ENCODE data around the gene TOR2A.
"Not testable (repeated sequence)": the region's sequence is repeated elsewhere in the genome, so short reads cannot be mapped to it uniquely, and the experiment has no call there.

TOR2A gene

DNA sequence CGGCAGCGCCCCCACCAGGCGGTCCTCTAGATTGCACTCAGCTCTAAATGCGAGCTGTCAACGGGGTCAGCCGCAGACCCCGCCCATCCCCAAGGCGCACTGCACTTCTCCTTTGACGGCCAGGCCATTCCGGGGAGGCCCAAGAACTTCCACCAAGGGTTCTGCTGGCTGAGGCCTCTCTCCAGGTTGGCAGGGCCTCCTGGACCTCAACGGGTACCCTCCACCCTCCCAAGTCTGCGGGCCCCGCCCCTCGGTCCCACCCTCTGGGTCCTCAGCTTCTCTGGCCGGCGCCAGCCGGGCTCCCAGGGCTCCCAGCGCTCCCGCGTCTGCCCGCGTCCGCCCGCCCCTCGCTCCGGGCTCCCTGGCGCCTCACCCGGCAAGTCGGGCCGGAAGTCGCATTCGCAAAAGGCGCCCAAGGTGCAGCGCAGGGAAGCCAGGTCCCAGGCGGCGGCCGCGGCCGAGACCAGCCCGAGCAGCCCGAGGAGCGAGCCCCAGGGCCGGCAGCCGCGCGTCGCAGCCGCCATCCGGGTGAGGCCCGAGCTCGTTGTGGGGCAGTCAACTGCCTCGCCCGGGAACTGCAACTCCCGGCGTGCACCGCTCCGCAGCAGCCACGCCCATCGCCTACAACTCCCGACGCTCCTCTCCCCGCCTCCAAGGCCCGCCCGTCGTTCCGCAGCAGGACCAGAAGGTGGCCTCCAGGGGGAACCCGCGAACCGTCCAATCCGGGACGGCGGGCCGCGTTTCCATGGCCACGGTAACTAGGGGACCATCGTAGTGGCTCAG, at the start of gene TOR2A:
Gene TOR2A, minus strand, starts transcription at position 548 of the 783 bp plus-strand sequence. Its CDS starts 24 bp downstream, at position 524.
- DNase-seq: peak; percentile 97

DNA sequence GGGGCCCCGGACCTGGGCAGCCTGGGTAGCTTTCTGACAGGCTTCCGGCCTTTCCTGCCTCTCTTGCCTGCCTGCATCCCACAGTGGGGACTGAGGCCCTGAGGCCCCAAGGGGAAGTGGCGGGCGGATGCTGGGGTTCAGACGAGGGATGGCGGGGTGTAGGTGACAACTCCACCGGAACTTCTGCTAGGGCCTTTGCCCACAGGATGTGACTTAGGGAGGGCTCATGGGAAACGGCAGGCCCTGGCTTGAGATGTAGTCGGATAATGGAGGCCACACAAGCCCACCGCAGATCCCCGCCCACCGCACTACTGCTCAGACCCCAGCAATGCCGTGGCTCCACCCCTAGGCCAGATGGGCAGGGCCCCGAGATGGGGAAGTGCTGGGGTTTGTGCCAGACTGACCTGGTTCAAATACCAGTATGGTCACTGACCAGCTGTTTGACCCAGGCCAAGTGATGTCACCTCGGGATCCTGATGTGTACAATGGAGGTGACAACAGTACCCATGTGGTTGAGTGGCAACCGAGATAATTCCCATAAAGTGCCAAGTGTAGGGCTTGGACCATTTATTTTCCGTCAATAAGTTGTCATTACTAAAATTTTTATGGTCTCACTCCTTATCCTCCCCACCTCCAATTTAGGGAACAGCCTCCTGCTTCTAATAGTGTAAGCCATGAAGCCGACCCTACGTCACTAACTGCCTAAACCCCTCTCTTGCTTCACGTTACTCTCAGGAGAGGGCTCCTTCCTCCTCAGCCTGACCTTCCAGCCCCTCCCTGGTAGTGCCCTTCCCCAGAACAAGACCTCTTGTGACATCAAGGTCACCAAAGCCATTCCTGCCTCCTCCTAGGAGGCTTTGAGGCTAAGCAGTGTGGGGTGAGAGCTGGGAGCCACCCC, 48.3 kb upstream of the TOR2A start:
- DNase-seq: peak; percentile 78

DNA sequence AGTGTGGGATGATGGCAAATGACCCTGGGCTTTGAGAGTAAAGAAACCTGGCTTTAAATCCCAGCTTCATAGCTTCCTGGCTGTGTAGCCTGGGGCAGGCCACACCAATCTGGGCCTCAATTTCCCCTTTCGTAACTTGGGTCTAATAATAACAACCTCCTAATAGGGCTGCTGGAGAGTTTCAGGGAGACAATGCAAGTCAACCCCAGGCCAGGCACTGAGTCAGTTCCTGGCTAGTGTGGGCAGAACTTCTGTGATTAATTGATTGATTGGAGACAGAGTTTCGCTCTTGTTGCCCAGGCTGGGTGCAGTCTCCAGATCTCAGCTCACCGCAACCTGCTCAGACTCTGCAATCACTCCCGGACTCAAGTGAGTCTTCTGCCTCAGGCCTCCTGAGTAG, 46.7 kb upstream of the TOR2A start:
- DNase-seq: no peak

DNA sequence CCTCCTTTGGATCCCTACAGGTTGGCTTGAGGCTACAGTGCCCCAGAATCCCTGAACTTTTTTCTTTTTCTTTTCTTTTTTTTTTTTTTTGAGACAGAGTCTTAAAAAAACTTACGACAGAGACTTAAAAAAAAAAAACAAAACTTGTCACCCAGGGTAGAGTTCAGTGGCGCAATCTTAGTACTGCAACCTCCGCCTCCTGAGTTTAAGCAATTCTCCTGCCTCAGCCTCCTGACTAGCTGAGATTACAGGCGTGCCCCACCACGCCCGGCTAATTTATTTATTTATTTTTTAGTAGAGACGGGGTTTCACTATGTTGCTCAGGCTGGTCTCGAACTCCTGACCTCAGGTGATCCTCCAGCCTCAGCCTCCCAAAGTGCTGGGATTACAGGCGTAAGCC, 45.8 kb upstream of the TOR2A start:
- DNase-seq: not testable (repeated sequence)

DNA sequence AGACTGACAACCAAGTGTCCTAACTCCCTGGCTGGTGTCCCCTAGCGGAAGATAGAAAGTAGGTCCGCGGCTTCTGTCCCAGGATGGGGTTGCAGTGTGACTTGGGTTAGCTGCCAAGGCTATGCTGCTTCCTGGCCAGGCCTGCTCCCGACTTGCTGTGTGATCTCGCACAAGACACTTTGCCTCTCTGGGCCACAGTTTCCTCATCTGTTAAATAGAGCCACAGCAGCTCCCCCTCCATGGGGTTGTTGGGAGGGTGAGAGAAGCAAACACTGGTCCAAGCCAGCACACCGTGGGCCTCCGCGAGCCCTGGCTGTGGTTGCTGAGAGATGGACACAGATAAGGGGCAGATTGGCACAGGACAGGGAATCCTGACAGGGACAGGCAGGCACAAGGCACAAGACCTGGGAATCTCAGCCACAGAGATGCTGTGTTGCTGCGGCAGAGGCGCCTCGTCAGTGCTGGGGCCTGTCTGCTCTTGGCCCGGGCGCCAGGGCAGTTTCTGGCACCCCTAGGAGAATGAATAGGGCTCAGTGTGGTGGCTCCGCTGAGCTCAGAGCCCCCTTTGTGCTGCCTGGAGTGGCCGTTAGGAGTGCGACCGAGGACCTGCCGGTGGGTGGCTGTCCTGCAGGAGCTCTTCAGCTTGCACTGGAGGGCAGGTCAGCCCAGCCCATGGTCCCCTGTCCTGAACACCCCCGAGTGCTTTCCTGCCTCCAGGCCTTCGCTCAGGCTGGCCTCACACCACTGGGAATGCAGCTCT, 45.2 kb upstream of the TOR2A start:
- no peak for DNase-seq

DNA sequence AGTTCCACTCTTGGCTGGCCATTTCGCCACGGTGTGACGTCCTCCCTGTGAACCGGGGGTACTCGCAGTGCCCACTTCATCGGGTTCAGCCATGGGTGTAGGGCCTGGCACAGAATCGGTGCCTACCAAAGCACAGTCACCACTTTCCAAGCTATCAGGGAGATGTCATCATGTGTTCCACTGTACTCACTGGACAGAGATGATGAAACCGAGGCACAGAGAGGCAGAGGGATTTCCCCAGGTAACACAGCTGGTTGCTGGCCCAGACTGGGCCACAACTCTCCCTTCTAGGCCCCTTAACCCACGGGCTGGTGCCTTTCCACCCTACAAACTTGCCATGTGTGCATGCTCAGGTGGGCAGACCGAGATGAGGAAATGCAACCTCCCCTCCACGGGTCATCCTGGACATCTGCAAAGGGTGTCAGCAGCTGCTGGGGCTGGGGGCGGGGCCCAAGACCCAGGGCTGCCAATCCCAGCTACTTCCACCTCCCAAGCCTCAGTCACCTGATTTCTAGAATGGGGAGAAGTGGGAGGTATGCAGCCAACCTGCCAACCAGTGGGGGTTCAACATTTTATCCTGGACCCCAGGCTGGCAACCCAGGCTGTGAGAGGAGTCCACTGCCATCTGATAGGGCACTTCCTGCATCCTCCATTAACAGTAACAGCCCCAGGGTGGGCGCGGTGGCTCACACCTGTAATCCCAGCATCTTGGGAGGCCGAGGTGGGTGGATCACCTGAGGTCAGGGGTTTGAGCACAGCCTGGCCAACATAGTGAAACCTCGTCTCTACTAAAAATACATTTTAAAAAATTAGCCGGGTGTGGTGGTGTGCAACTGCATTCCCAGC, 44.3 kb upstream of the TOR2A start:
- DNase-seq: peak; percentile 78

DNA sequence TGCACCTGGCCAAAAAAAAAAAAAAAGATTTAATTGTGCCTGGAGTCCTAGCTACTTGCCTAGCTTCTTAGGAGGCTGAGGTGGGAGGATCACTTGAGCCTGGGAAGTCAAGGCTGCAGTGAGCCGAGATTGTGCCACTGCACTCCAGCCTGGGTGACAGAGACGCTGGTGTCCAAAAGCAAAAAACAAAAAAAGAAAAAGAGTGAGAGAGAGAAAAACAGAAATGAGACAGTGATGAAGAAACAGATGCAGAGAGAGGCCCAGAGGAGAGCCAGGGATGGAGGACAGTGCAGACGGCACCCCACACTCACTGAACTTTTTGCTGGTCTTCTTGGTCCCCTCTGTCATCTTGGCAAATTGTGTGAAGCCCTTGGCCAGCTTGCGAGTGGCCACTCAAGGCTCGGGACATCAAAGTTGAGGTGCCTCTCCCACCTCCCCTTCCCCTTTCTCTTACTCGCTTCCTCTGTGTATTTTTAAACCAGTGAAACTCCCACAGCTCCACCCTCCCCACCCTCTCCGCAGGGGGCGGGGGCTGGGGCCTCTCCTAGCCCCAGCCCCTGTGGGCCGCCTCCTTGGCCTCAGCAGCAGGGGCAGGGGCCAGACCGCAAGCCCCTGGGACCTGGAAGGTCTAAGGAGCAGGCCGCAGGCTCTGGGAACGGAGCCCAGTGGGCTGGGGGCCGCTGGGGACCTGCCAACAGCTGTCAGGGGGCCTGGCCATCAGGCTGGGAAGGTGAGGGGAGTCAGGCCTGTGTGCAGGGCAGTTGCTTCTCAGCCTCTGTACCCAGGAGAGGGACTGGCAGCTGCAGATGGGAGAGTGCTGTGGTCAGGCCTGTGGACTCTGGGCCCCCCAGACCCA, 43.4 kb upstream of the TOR2A start, which contains the start of gene SH2D3C:
Gene SH2D3C, minus strand, starts transcription at position 387 of the 856 bp plus-strand sequence. Its CDS starts 39 bp downstream, at position 348.
- peak; percentile 51 for DNase-seq

DNA sequence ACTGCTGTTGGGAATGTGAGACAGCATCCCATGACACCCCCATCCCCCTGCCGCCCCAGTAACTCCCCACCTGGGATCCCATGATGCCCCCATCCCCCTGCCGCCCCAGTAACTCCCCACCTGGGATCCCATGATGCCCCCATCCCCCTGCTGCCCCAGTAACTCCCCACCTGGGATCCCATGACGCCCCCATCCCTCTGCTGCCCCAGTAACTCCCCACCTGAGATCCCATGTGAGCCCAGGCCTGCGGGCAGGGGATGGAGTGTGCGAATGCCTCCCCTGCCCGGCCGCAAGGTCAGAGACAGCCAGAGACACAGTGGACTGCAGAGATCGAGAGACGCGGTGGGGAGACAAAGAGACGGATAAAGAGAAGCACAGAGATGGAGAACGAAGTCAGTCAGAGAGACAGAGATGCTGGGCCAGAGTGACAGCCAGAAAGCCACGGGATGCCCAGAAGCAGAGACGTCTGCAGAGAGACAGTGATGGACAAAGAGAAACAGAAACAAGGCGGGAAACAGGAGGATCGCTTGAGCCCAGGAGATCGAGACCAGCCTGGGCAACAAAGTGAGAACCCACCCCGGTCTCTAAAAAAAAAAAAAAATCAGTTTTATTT, 42.4 kb upstream of the TOR2A start:
- no peak for DNase-seq

DNA sequence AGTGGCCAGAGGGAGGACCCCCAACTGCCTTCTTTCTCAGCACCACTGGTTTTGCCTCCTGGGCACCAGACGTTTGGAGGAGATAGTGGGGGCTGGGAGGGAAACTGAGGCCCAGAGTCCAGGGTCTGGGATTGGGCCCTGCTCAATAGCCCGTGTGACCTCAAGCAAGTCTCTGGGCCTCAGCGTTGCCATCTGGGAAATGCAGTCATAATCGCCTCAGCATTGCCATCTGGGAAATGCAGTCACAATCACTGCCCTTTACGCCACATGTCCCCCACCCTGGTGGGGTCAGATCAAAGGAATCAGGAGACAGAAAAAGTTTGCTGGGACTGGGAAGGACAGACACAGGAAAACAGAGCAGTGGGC, 41.8 kb upstream of the TOR2A start:
- DNase-seq: no peak

DNA sequence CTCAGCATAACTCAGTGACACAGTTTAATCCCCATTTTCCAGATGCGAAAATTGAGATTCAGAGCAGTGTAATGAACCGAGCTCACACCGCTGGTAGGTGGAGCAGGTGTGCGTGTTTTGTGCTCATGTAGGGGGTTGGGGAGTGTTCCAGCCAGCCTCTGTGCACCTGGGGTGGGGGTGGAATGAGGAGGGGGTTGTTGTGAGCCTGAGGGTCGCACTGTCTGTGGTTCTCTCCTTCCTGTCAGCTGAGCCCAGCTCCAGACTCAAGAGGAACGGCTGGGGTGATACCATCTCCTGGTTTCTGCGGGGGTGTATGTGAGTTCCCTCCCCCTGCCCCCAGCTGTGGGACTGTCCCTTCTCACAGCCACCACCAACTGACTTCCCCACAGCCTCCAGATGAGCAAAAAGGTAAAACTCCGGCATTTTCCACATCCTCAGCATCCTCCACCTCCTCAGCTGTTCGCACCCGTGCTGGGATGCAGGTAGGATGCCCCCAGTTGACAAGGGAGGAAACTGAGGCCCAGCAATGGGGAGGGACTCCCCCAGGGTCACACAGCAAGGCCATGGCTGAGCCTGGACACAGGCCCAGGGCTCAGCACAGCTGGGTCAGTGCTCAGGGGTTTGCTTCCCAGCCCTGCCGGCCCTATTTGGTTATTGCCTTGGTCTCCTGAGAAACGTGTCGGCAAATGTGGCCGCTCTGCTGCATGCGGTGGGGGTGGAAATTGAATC, 41.3 kb upstream of the TOR2A start:
- peak; percentile 83 for DNase-seq

DNA sequence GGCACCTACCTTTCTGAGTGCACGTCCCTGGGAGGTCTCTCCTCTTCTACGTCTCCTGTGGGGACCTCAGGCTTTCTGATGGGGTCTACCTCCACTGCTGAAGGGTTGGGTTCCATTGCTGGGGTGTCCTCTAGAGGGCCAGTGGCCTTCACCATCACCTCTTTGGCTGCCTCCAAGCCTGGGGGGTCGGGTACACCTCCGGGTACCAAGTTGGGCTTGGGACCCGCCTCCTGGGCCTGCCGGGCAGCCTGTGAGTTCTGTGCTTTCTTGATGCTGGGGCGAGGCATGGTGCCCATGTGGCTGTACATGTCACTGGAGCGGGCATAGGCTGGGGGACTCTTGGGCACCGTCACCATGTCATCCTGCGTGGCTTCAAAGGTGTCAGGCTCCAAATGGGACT, 38.9 kb upstream of the TOR2A start:
- DNase-seq: no peak

DNA sequence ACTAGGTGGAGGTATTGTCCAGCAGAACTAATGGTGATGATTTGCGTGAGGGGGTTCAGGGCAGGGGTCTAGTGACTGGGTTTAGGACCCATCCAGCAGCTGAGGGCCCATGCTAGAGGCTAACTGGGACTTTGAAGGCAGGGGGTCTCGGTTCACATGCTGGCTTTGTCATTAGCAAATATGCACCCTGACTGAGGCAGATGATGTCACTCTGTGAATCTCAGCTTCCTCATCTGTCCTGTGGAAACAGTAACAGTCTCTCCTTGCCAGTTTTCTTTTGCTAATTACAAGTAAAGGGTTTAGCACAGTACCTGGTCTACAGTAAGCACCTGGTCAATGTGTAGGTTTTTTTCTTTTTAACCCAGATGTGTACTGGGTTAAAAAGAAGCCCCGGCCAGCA, 38.2 kb upstream of the TOR2A start:
- no peak for DNase-seq

DNA sequence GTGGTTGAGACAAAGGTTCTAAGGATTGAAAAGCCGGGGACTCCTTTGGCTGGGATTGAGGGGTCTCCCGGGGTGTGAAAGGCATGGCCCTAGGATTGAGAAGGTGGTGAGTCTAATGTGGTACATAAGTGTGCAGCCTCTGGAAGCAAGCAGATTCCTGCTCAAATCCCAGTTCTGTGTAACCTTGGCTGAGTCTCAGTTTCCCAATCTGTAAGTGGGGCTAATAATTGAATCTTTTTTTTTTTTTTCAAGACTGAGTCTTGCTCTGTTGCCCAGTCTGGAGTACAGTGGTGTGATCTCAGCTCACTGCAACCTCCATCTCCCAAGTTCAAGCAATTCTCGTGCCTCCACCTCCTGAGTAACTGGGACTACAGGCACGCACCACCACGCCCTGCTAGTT, 37.5 kb upstream of the TOR2A start:
- DNase-seq: no peak

DNA sequence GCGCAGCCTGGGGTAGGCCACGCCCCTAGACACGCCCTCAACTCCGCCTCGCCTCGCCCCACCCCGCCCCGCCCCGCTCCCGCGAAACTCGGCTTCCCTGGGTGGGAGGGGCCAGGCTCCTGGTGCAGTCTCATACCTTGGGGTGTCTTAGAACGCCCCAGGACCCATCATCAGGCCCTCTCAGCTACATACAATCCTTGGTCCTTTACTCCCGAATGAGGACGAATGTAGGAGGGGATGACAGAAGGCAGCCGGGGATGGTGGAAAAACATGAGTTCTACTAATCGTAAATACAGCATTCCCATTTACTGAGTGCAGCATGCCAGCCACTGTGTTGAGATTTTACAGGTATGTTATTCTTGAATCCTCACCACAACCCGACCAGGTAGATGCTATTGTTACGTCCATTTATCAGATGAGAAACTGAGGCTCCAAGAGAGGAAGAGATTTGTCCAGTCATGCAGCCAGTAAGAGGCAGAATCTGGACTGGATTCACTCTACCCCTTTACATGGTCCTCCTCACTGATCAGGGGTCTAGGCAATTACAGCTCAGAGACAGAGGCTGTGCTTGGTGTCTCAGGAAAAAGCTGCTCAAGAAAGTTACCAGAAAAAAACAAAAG, 36.6 kb upstream of the TOR2A start:
- DNase-seq: no peak

DNA sequence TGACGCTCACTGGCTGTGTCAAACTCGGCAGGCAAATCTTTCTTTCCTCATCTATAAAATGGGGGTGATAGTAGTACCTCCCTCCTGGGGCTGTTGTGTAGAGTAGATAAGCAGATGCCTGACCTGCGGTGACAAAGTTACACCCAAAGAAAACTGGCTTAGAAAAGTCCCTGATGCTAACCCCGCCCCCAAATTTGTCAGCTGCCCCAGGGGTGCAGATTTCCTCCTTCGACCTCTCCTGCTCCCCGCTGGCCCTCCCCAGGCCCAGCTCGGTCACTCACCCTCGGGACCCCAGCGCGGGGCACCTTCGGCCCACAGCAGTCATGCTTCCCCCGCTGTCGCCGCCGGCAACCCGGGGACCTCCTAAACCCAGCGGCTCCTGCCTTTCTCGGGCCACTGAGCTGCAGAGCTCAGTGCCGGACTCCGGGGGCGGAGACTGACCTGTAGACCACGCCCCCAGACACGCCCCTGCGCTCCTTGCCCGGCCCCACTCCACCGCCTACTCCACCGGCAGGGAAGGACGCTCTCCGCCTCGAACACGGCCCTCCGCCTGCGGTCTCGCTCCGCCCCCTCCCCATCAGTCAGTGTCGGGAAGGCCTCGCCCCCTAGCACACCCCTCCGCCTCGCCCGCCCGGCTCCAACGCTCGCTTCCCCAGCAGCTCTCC, 35.9 kb upstream of the TOR2A start:
- DNase-seq: peak; percentile 97

DNA sequence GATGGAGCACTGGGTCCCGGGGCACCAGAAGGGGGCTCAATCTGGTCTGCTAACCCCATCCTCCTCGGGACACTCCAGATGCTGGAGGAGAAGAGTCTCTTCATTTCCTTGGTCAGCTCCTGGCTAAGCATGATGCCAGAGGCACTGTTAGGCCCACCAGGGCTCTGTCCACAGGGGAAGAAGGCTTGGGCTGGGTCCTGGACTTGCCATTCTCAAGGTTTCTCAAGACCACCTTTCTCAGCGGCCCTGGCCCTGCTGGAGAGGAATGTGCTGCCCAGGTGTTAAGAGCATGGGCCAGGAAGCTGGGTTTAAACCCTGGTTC, 35.5 kb upstream of the TOR2A start:
- DNase-seq: no peak

DNA sequence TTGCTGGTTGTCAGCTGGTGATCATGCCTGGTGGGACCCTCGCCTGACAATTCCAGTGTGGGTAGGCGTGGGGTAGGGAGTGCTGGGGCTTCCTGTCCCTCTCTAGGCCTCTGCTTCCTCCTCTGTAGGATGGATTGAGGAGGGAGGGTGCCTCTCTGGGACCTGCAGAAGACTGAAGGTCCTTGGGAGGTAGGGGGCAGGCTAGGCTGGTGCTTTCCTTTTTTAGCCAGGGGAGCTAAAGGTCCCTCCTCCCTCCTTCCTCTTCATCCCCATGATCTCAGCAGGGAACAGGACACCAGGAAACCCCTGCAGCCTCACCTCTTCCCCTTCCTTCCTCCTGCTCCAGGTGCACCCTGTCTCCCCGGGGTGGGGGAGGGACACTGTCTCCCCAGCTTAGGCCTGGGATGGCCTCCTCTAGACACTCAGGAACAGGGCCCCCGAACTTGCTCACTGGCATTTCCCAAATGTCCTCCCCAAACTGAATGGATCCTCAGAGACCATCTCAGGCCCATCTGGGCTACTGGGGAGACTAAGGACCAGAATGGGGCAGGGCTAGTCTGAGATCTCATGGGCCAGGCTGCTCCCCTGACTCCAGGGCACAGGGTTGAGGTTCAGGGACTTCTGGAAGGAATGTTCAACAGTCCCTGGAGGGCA, 35.0 kb upstream of the TOR2A start:
- DNase-seq: no peak

DNA sequence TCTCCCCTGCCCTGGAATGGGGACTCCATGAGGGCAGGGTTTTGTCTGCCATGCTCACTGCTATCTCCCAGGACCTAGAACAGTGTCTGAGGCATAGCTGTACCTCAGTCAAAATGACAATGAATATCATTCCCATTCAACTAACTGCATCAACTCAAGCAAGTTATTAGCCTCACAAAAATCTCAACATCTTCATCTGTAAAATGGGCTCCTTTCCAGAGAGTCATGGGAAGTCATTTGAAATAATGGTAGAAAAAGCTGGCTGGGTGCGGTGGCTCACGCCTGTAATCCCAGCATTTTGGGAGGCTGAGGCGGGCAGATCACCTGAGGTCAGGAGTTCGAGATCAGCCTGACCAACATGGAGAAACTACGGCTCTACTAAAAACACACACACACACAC, 34.0 kb upstream of the TOR2A start:
- DNase-seq: no peak

DNA sequence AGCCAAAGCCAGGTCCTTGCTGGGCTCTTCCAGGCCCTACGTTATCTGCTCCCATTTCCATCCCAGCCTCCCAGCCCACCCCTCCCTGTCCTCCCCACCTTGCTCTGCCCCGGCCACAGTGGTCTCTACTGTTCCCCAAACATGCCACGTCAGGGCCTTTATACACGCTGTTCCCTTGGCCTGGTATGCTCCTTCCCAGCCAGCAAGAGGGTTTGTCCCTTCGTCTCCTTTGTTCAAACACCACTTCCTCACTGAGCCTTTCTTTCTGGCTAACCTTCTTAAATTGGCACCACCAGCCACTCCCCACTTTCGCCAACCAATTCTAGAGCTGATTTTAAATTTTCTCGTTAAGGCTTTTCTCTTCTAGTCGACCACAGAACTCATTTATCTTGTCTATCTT, 33.6 kb upstream of the TOR2A start:
- DNase-seq: no peak
